HG03103 (cell line): Measurements from ENCODE around the gene DHH.
"Not testable (repeated sequence)": the region's sequence is repeated elsewhere in the genome, so short reads cannot be mapped to it uniquely, and the experiment has no call there.

Experiments
- ATAC-seq: cut with Tn5 transposase; IDR thresholded peaks from one replicate; pipeline ENCODE4 v1.9.1; 2021; ENCODE audit warnings: low read depth; ENCODE audit not compliant: unreplicated experiment

DHH gene

GRCh38 chr12:49094160-49094974 is at the start of gene DHH:
Gene DHH, minus strand, starts transcription at chr12:49094801. Its CDS starts 289 bp downstream, at chr12:49094512.
- no peak for ATAC-seq

GRCh38 chr12:49144384-49144783 is 49.8 kb upstream of the DHH start:
- no peak for ATAC-seq

GRCh38 chr12:49138999-49139398 is 44.4 kb upstream of the DHH start:
- ATAC-seq = no peak

GRCh38 chr12:49138587-49138986 is 44.0 kb upstream of the DHH start:
- no peak for ATAC-seq

GRCh38 chr12:49137476-49137875 is 42.9 kb upstream of the DHH start:
- ATAC-seq = no peak

- ATAC-seq = not testable (repeated sequence)
These were observed 42.4 kb upstream of the DHH start for GRCh38 chr12:49136997-49137396.

GRCh38 chr12:49133590-49133989 is 39.0 kb upstream of the DHH start:
- ATAC-seq = no peak

GRCh38 chr12:49133014-49133413 is 38.4 kb upstream of the DHH start:
- no peak for ATAC-seq

GRCh38 chr12:49131894-49132461 is 37.4 kb upstream of the DHH start:
- peak; percentile 4 for ATAC-seq

GRCh38 chr12:49131051-49131893 is 36.7 kb upstream of the DHH start, which contains the start of gene TUBA1B:
Gene TUBA1B, minus strand, starts transcription at chr12:49131395. Its CDS starts 95 bp downstream, at chr12:49131300.
- ATAC-seq = peak; percentile 50

GRCh38 chr12:49130151-49131050 is 35.8 kb upstream of the DHH start:
- peak; percentile 44 for ATAC-seq

- no peak for ATAC-seq
These were observed 34.9 kb upstream of the DHH start for GRCh38 chr12:49129332-49130150.

- not testable (repeated sequence) for ATAC-seq
These were observed 33.4 kb upstream of the DHH start for GRCh38 chr12:49127971-49128370.

- ATAC-seq = no peak
These were observed 32.5 kb upstream of the DHH start for GRCh38 chr12:49126852-49127763.

- ATAC-seq = no peak
These were observed 26.6 kb upstream of the DHH start for GRCh38 chr12:49121047-49121696.

- ATAC-seq = no peak
These were observed 16.6 kb upstream of the DHH start for GRCh38 chr12:49111206-49111605.

- peak; percentile 99 for ATAC-seq
These were observed 16.0 kb upstream of the DHH start, which contains the start of gene LMBR1L for GRCh38 chr12:49110464-49111155. Gene LMBR1L, minus strand, starts transcription at chr12:49110847. Its CDS starts 292 bp downstream, at chr12:49110555.
